ENCODE measurements around the gene SNX9.

SNX9 gene

GRCh38 chr6:157978021-157978783 is 155.2 kb downstream of the SNX9 start:
- DNase-seq (ENCODE audit: low read depth), result no peak

GRCh38 chr6:157980288-157981131 is 157.5 kb downstream of the SNX9 start:
- no peak for DNase-seq (ENCODE audit: low read depth)

GRCh38 chr6:157981132-157981394 is 158.0 kb downstream of the SNX9 start:
- DNase-seq (ENCODE audit: low read depth), result no peak

GRCh38 chr6:157981395-157982101 is 158.5 kb downstream of the SNX9 start, which contains the start of gene SYNJ2:
SYNJ2 (plus strand) TSS chr6:157981863; CDS start chr6:157981962, 99 bp downstream.
- peak; percentile 78 for DNase-seq (ENCODE audit: low read depth)

GRCh38 chr6:157982102-157982562 is 159.1 kb downstream of the SNX9 start:
- no peak for DNase-seq (ENCODE audit: low read depth)

- DNase-seq (ENCODE audit: low read depth), result no peak
Measured at GRCh38 chr6:157982563-157983405, 159.7 kb downstream of the SNX9 start.

- DNase-seq (ENCODE audit: low read depth), result no peak
Measured at GRCh38 chr6:157983406-157984119, 160.5 kb downstream of the SNX9 start.

GRCh38 chr6:157984128-157984527 is 161.1 kb downstream of the SNX9 start:
- no peak for DNase-seq (ENCODE audit: low read depth)

- no peak for DNase-seq (ENCODE audit: low read depth)
Measured at GRCh38 chr6:157984686-157985225, 161.7 kb downstream of the SNX9 start.

GRCh38 chr6:157985378-157986155 is 162.5 kb downstream of the SNX9 start:
- no peak for DNase-seq (ENCODE audit: low read depth)

GRCh38 chr6:157987788-157988699 is 165.0 kb downstream of the SNX9 start:
- no peak for DNase-seq (ENCODE audit: low read depth)

GRCh38 chr6:157988700-157989063 is 165.6 kb downstream of the SNX9 start:
- DNase-seq (ENCODE audit: low read depth), result no peak

- DNase-seq (ENCODE audit: low read depth), result no peak
Measured at GRCh38 chr6:157989541-157990289, 166.7 kb downstream of the SNX9 start.

GRCh38 chr6:157990321-157991066 is 167.4 kb downstream of the SNX9 start:
- DNase-seq (ENCODE audit: low read depth), result no peak

- DNase-seq (ENCODE audit: low read depth), result no peak
Measured at GRCh38 chr6:157991067-157991432, 168.0 kb downstream of the SNX9 start.

GRCh38 chr6:157993076-157993475 is 170.0 kb downstream of the SNX9 start:
- DNase-seq (ENCODE audit: low read depth), result no peak

- DNase-seq (ENCODE audit: low read depth), result no peak
Measured at GRCh38 chr6:157994125-157994795, 171.2 kb downstream of the SNX9 start.

Measured in T follicular helper cell (primary cell).